Bronchial epithelial cell (primary cell): ENCODE results near the gene AQP1. TPM values are rescaled to one million over a fixed set of nuclear protein-coding genes. Genes with fewer than 3 reads are reported as not detected.
A peak's percentile ranks its signal among the peaks of the same experiment; 100 is the strongest.

ENCODE experiments used
- DNase-seq: peaks from one replicate; pipeline ENCODE4 v3.0.0-alpha.2; 2010; ENCODE audit warnings: low read depth
- FAIRE-seq: peaks from 2 replicates; lab custom pipeline; 2011; peaks lifted over from hg19 to GRCh38; lab: Jason Lieb, UNC
- H3K27me3 ChIP-seq: 2 replicates; pipeline ENCODE4 v1.5.1; 2011; ENCODE audit warnings: low read length; ENCODE audit not compliant: control insufficient read depth, insufficient read depth
- H3K36me3 ChIP-seq: 2 replicates; pipeline ENCODE4 v1.5.1; 2011; ENCODE audit warnings: low read length; ENCODE audit not compliant: control insufficient read depth, insufficient read depth
- H3K4me3 ChIP-seq: 2 replicates; pipeline ENCODE4 v1.5.1; 2011; ENCODE audit warnings: mild to moderate bottlenecking, low read depth, low read length, control low read depth
- CTCF ChIP-seq: IDR thresholded peaks from 2 replicates; pipeline ENCODE4 v1.5.1; 2011; ENCODE audit warnings: mild to moderate bottlenecking, moderate library complexity, low read length, control low read depth, inconsistent platforms; ENCODE audit not compliant: insufficient read depth, severe bottlenecking
- total RNA-seq: library from RNA; depleted of rRNA; stranded (reverse); fragments of >200 nt; gene quantifications from 2 replicates; pipeline ENCODE4 v1.2.1, GENCODE V29; 2014

Gene AQP1
- total RNA-seq, 1 donor from 2014 or later = under 0.01 TPM

GRCh38 chr7:30934732-30935568 is 23.3 kb downstream of the AQP1 start:
- Histone ChIP-seq H3K27me3 (peaks cover 4% of the 10 kb centered on the region), H3K36me3 (no peaks in the 10 kb centered on the region), H3K4me3 (no peak overlapping the region)
- DNase-seq (no peak), FAIRE-seq (no peak)
- TF ChIP-seq CTCF = no peak

- Histone ChIP-seq H3K4me3 (no peak overlapping the region), H3K27me3 (peaks cover 4% of the 10 kb centered on the region), H3K36me3 (no peaks in the 10 kb centered on the region)
- FAIRE-seq = no peak
- no peak for DNase-seq
- TF ChIP-seq CTCF = no peak
These were observed 23.9 kb downstream of the AQP1 start for GRCh38 chr7:30935569-30935877.

- no peak for TF ChIP-seq CTCF
- FAIRE-seq = no peak
- no peak for DNase-seq
- no peak overlapping the region for H3K4me3 ChIP-seq
- H3K36me3 ChIP-seq = no peaks in the 10 kb centered on the region
- H3K27me3 ChIP-seq = peaks cover 5% of the 10 kb centered on the region
These were observed 25.1 kb downstream of the AQP1 start for GRCh38 chr7:30936650-30937245.

GRCh38 chr7:30937416-30937815 is 25.8 kb downstream of the AQP1 start:
- DNase-seq (no peak), FAIRE-seq (no peak)
- H3K36me3 ChIP-seq = no peaks in the 10 kb centered on the region
- H3K4me3 ChIP-seq = no peak overlapping the region
- TF ChIP-seq CTCF = no peak
- peaks cover 5% of the 10 kb centered on the region for H3K27me3 ChIP-seq

- H3K36me3 ChIP-seq = no peaks in the 10 kb centered on the region
- H3K4me3 ChIP-seq = no peak overlapping the region
- peak; percentile 97 for TF ChIP-seq CTCF
- DNase-seq (peak; percentile 68), FAIRE-seq (no peak)
- H3K27me3 ChIP-seq = peaks cover 7% of the 10 kb centered on the region
These were observed 27.0 kb downstream of the AQP1 start for GRCh38 chr7:30938435-30939316.
